ENCODE measurements around the gene TCEANC.
A peak's percentile ranks its signal among the peaks of the same experiment; 100 is the strongest.
"Not testable (repeated sequence)": the region's sequence is repeated elsewhere in the genome, so short reads cannot be mapped to it uniquely, and the experiment has no call there.

Gene TCEANC

GRCh38 chrX:13670197-13670596 is 17.3 kb downstream of the TCEANC start:
- Histone ChIP-seq H3K27me3 (ENCODE audit: control insufficient read depth, insufficient read depth, low read length, poor library complexity, severe bottlenecking) (no peaks in the 10 kb centered on the region), H3K4me3 (ENCODE audit: insufficient read depth, low read depth, low read length) (no peak overlapping the region), H3K27ac (ENCODE audit: insufficient read depth, low read depth, low read length, poor library complexity, severe bottlenecking) (no peak overlapping the region), H3K36me3 (ENCODE audit: control insufficient read depth, insufficient read depth, low read length) (no peaks in the 10 kb centered on the region), H3K9me3 (ENCODE audit: control insufficient read depth, low read length) (no peaks in the 10 kb centered on the region), H3K4me1 (ENCODE audit: control insufficient read depth, insufficient read depth, low read length) (no peaks in the 10 kb centered on the region)
- 93 to 96% methylated on average over 5 of the region's 5 CpGs for WGBS, 2 experiments

DNA sequence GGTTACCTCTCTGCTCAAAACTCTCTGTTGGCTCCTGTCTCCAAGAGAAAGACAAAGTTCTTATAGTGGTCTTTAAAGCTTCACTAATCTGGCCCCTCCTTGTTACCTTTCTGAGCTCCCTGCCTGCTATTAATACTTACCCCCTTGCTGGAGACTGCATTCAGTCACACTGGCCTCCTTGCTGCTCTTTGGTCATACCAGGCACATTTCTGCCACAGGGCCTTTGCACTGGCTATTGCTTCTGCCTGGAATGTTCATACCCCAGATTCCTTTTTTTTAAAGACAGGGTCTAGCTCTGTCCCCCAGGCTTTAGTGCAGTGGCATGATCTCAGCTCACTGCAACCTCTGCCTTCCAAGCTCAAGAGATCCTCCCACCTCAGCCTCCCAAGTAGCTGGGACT is 20.1 kb downstream of the TCEANC start:
- no peak overlapping the region for H3K27ac ChIP-seq (ENCODE audit: insufficient read depth, low read depth, low read length, poor library complexity, severe bottlenecking)
- no peaks in the 10 kb centered on the region for H3K27me3 ChIP-seq (ENCODE audit: control insufficient read depth, insufficient read depth, low read length, poor library complexity, severe bottlenecking)
- H3K9me3 ChIP-seq (ENCODE audit: control insufficient read depth, low read length) = no peaks in the 10 kb centered on the region
- H3K4me3 ChIP-seq (ENCODE audit: insufficient read depth, low read depth, low read length) = no peak overlapping the region
- H3K4me1 ChIP-seq (ENCODE audit: control insufficient read depth, insufficient read depth, low read length) = no peaks in the 10 kb centered on the region
- H3K36me3 ChIP-seq (ENCODE audit: control insufficient read depth, insufficient read depth, low read length) = no peaks in the 10 kb centered on the region

- H3K4me3 ChIP-seq (ENCODE audit: insufficient read depth, low read depth, low read length) = no peak overlapping the region
Observed at GRCh38 chrX:13676885-13677284, 23.9 kb downstream of the TCEANC start.

GRCh38 chrX:13679700-13680099 is 26.8 kb downstream of the TCEANC start:
- H3K4me3 ChIP-seq (ENCODE audit: insufficient read depth, low read depth, low read length); H3K27me3 ChIP-seq (ENCODE audit: control insufficient read depth, insufficient read depth, low read length, poor library complexity, severe bottlenecking); H3K27ac ChIP-seq (ENCODE audit: insufficient read depth, low read depth, low read length, poor library complexity, severe bottlenecking); H3K9me3 ChIP-seq (ENCODE audit: control insufficient read depth, low read length); H3K36me3 ChIP-seq (ENCODE audit: control insufficient read depth, insufficient read depth, low read length); H3K4me1 ChIP-seq (ENCODE audit: control insufficient read depth, insufficient read depth, low read length): not testable (repeated sequence)
- 95% methylated on average over 2 to 4 of the region's 4 CpGs for WGBS, 2 experiments

More at GRCh38 chrX:13676885-13677284, 23.9 kb downstream of the TCEANC start:
- Histone ChIP-seq H3K9me3 (ENCODE audit: control insufficient read depth, low read length) (no peaks in the 10 kb centered on the region), H3K4me1 (ENCODE audit: control insufficient read depth, insufficient read depth, low read length) (no peaks in the 10 kb centered on the region), H3K27me3 (ENCODE audit: control insufficient read depth, insufficient read depth, low read length, poor library complexity, severe bottlenecking) (no peaks in the 10 kb centered on the region), H3K36me3 (ENCODE audit: control insufficient read depth, insufficient read depth, low read length) (no peaks in the 10 kb centered on the region), H3K27ac (ENCODE audit: insufficient read depth, low read depth, low read length, poor library complexity, severe bottlenecking) (no peak overlapping the region)

DNA sequence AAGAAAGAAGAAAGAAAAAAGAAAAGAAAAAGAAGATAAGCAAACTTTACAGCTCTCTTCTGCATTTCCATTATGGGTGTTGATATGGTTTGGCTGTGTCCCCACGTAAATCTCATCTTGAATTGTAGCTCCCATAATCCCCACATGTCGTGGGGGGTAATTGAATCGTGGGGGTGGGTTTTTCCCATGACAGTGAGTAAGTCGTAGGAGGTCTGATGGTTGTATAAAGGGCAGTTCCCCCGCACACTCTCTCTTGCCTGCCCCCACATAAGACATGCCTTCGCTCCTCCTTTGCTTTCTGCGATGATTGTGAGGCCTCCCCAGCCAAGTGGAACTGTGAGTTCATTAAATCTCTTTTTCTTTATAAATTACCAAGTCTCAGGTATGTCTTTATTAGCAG is 28.7 kb downstream of the TCEANC start:
- H3K4me3 ChIP-seq (ENCODE audit: insufficient read depth, low read depth, low read length) = no peak overlapping the region
- no peaks in the 10 kb centered on the region for H3K4me1 ChIP-seq (ENCODE audit: control insufficient read depth, insufficient read depth, low read length)
- H3K9me3 ChIP-seq (ENCODE audit: control insufficient read depth, low read length) = no peaks in the 10 kb centered on the region
- no peaks in the 10 kb centered on the region for H3K27me3 ChIP-seq (ENCODE audit: control insufficient read depth, insufficient read depth, low read length, poor library complexity, severe bottlenecking)
- H3K36me3 ChIP-seq (ENCODE audit: control insufficient read depth, insufficient read depth, low read length) = no peaks in the 10 kb centered on the region
- H3K27ac ChIP-seq (ENCODE audit: insufficient read depth, low read depth, low read length, poor library complexity, severe bottlenecking) = no peak overlapping the region
- WGBS, 2 experiments = 86 to 95% methylated on average over 6 of the region's 7 CpGs

DNA sequence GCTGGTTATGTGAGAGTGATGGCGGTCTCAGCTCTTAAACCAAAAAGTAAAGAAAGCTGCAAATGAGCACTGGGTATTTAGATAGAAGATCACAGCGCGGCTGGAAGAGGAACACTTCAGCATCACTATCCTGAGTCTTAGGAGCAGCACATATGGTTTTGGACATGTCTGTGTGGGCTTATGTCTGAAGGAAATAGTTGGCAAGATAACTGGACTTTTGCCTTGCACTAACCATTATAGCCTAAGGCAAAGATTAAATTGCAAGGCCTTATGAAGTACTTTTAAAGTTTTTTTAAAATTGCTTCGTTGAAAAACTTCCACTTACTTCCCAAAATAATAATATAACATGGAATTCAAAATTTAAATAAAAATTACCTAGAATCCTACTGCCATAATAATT is 31.4 kb downstream of the TCEANC start:
- Histone ChIP-seq H3K9me3 (ENCODE audit: control insufficient read depth, low read length) (no peaks in the 10 kb centered on the region), H3K27me3 (ENCODE audit: control insufficient read depth, insufficient read depth, low read length, poor library complexity, severe bottlenecking) (peaks cover 4% of the 10 kb centered on the region), H3K36me3 (ENCODE audit: control insufficient read depth, insufficient read depth, low read length) (no peaks in the 10 kb centered on the region), H3K4me3 (ENCODE audit: insufficient read depth, low read depth, low read length) (no peak overlapping the region), H3K4me1 (ENCODE audit: control insufficient read depth, insufficient read depth, low read length) (no peaks in the 10 kb centered on the region), H3K27ac (ENCODE audit: insufficient read depth, low read depth, low read length, poor library complexity, severe bottlenecking) (no peak overlapping the region)
- 94 to 97% methylated on average over 3 of the region's 4 CpGs for WGBS, 2 experiments

GRCh38 chrX:13685126-13685763 is 32.3 kb downstream of the TCEANC start:
- no peaks in the 10 kb centered on the region for H3K4me1 ChIP-seq (ENCODE audit: control insufficient read depth, insufficient read depth, low read length)
- no peak overlapping the region for H3K4me3 ChIP-seq (ENCODE audit: insufficient read depth, low read depth, low read length)
- no peaks in the 10 kb centered on the region for H3K36me3 ChIP-seq (ENCODE audit: control insufficient read depth, insufficient read depth, low read length)
- no peaks in the 10 kb centered on the region for H3K9me3 ChIP-seq (ENCODE audit: control insufficient read depth, low read length)
- 77% methylated on average over 1 to 2 of the region's 3 CpGs for WGBS, 2 experiments
- no peak overlapping the region for H3K27ac ChIP-seq (ENCODE audit: insufficient read depth, low read depth, low read length, poor library complexity, severe bottlenecking)
- peaks cover 4% of the 10 kb centered on the region for H3K27me3 ChIP-seq (ENCODE audit: control insufficient read depth, insufficient read depth, low read length, poor library complexity, severe bottlenecking)

DNA sequence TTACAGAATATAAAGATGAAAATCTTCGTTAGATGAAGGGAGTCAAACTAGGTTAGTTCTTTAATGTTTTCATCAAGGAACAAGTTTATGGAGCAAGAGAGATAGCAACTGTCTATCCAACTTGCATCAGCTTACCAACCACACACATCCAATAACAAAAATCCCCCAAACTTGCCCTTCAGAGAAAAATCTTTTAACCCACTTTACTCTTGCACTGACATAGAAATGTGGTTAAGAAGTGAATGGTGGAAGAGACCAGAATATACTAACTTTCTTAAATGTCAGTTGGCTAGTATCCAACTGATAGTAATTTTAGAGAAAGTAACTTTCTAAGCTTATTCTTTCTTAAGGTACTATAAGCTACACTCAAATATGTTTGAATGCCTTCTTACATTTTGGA is 34.3 kb downstream of the TCEANC start:
- no peaks in the 10 kb centered on the region for H3K36me3 ChIP-seq (ENCODE audit: control insufficient read depth, insufficient read depth, low read length)
- WGBS, 2 experiments = 100% methylated on average over 1 of the region's 1 CpG; no CpG with 5 or more reads in 1 of the 2 experiments

GRCh38 chrX:13688384-13688957 is 35.5 kb downstream of the TCEANC start:
- peaks cover 4% of the 10 kb centered on the region for H3K27me3 ChIP-seq (ENCODE audit: control insufficient read depth, insufficient read depth, low read length, poor library complexity, severe bottlenecking)
- no peaks in the 10 kb centered on the region for H3K36me3 ChIP-seq (ENCODE audit: control insufficient read depth, insufficient read depth, low read length)
- H3K27ac ChIP-seq (ENCODE audit: insufficient read depth, low read depth, low read length, poor library complexity, severe bottlenecking) = no peak overlapping the region
- peak overlapping the region; percentile 54 for H3K4me3 ChIP-seq (ENCODE audit: insufficient read depth, low read depth, low read length)
- H3K4me1 ChIP-seq (ENCODE audit: control insufficient read depth, insufficient read depth, low read length) = peaks cover 5% of the 10 kb centered on the region
- no peaks in the 10 kb centered on the region for H3K9me3 ChIP-seq (ENCODE audit: control insufficient read depth, low read length)
- 20 to 26% methylated on average over 12 to 13 of the region's 13 CpGs for WGBS, 2 experiments

More for the DNA sequence above, 34.3 kb downstream of the TCEANC start:
- Histone ChIP-seq H3K4me3 (ENCODE audit: insufficient read depth, low read depth, low read length) (no peak overlapping the region), H3K9me3 (ENCODE audit: control insufficient read depth, low read length) (no peaks in the 10 kb centered on the region), H3K27ac (ENCODE audit: insufficient read depth, low read depth, low read length, poor library complexity, severe bottlenecking) (no peak overlapping the region), H3K27me3 (ENCODE audit: control insufficient read depth, insufficient read depth, low read length, poor library complexity, severe bottlenecking) (peaks cover 4% of the 10 kb centered on the region), H3K4me1 (ENCODE audit: control insufficient read depth, insufficient read depth, low read length) (no peaks in the 10 kb centered on the region)

DNA sequence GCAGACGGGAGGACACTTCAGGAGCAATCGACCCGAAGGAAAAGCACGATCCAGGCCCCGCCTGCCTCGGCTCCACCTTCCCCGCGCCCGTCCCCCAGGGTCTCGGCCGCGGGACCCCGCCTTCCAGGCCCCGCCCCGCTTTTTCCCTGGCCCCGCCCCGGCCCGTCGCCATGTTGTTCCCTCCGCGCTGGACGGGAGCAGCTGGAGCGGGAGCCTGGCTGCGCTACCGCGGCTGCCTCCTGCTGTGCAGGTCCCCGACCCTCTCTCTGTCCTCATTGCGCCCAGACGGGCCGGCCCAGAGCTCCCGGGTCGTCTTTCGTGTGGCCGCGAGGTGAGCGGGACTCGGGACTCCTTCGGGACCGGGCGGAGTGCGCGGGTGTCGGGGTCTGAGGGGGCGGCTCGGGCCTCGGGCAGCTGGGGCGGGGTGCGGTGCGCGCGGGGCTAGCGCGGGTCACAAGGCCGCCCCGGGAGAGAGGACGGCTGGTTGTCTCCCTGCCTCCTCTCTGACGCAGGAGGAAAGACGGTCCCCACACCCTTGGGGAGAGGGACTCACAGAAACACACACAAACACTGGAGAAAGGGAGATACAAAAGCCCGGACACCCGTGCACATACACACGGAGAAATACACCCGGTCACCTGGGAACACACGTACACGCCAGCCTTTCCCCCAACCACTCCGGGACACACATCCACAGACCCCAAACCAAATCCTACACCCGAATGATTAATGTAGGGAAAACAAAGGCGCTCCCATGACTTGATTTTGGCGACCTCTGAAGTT is 36.2 kb downstream of the TCEANC start, which contains the start of gene RAB9A:
RAB9A (plus strand) TSS at position 171 of the 783 bp plus-strand sequence. CDS start 19,619 bp downstream, outside the sequence.
- H3K27ac ChIP-seq (ENCODE audit: insufficient read depth, low read depth, low read length, poor library complexity, severe bottlenecking) = peak within 1 kb of the TSS; percentile 56
- H3K4me1 ChIP-seq (ENCODE audit: control insufficient read depth, insufficient read depth, low read length) = peaks cover 5% of the 10 kb centered on the region
- 0% methylated on average over 68 of the region's 68 CpGs for WGBS, 2 experiments
- peaks cover 4% of the 10 kb centered on the region for H3K27me3 ChIP-seq (ENCODE audit: control insufficient read depth, insufficient read depth, low read length, poor library complexity, severe bottlenecking)
- no peaks in the 10 kb centered on the region for H3K9me3 ChIP-seq (ENCODE audit: control insufficient read depth, low read length)
- peak within 1 kb of the TSS; percentile 54 for H3K4me3 ChIP-seq (ENCODE audit: insufficient read depth, low read depth, low read length)
- H3K36me3 ChIP-seq (ENCODE audit: control insufficient read depth, insufficient read depth, low read length) = no peaks in the 10 kb centered on the region
